ENCODE results near the gene DOCK6.

Gene DOCK6, protein sequence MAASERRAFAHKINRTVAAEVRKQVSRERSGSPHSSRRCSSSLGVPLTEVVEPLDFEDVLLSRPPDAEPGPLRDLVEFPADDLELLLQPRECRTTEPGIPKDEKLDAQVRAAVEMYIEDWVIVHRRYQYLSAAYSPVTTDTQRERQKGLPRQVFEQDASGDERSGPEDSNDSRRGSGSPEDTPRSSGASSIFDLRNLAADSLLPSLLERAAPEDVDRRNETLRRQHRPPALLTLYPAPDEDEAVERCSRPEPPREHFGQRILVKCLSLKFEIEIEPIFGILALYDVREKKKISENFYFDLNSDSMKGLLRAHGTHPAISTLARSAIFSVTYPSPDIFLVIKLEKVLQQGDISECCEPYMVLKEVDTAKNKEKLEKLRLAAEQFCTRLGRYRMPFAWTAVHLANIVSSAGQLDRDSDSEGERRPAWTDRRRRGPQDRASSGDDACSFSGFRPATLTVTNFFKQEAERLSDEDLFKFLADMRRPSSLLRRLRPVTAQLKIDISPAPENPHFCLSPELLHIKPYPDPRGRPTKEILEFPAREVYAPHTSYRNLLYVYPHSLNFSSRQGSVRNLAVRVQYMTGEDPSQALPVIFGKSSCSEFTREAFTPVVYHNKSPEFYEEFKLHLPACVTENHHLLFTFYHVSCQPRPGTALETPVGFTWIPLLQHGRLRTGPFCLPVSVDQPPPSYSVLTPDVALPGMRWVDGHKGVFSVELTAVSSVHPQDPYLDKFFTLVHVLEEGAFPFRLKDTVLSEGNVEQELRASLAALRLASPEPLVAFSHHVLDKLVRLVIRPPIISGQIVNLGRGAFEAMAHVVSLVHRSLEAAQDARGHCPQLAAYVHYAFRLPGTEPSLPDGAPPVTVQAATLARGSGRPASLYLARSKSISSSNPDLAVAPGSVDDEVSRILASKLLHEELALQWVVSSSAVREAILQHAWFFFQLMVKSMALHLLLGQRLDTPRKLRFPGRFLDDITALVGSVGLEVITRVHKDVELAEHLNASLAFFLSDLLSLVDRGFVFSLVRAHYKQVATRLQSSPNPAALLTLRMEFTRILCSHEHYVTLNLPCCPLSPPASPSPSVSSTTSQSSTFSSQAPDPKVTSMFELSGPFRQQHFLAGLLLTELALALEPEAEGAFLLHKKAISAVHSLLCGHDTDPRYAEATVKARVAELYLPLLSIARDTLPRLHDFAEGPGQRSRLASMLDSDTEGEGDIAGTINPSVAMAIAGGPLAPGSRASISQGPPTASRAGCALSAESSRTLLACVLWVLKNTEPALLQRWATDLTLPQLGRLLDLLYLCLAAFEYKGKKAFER (N-terminal part only)

DNA sequence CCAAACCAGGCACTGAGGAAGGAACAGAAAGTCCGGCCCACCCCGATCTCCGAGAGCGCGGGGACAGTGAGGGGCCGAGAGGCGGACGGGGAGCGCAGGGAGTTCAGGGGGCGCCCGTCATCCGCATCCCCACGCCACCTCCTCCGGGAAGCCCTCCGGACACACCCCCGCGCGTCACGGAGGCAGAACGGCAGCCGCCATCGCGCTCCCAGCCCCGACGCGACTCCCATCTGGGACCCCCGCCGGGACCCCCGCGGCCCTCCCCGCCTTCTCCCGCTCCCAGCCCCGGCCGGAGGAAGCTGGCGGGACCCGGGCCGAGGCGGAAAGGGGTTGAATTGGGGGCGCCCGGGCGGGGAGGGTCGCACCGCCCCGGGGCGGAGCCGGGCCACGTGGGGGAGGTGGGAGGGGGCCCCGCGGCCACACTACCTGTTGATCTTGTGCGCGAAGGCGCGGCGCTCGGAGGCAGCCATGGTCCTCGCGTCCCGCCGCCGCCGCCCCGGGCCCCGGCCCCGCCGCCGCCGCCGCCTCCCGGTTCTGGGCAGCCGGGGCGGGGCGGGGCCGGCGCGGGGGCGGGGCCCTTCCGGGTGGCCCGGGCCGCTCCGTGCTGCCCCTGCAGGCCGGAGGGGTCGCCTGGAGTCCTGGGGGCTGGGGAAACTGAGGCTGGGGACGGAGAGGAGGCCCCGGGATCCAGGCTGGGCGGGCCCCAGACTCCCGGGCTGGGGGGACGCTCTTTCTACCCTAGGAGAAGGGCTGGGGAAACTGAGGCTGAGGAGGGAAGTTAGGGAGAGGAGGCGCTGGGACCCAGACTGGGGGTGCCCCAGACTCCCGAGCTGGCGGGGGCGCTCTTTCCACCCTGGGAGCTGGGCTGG, at the start of gene DOCK6:
DOCK6 (minus strand) TSS at position 554 of the 869 bp plus-strand sequence; CDS start at position 470, 84 bp downstream.
- H3K27me3 ChIP-seq (ENCODE audit: insufficient read depth, low read depth), result peaks cover 57% of the 10 kb centered on the region
- H2AFZ ChIP-seq (ENCODE audit: low read depth), result peak within 1 kb of the TSS; percentile 67
- H3K4me1 ChIP-seq (ENCODE audit: low read depth, poor library complexity, severe bottlenecking), result no peaks in the 10 kb centered on the region
- H3K36me3 ChIP-seq (ENCODE audit: insufficient read depth), result no peaks in the 10 kb centered on the region
- H3K79me2 ChIP-seq (ENCODE audit: insufficient read depth, low read depth), result no peaks in the 10 kb centered on the region
- no peak within 1 kb of the TSS for H3K4me3 ChIP-seq (IDR thresholded peaks at IDR 0.05; ENCODE audit: insufficient read depth, low read depth, low read length)
- H3K4me2 ChIP-seq, result peak within 1 kb of the TSS; percentile 54
- H3K9ac ChIP-seq, result no peak within 1 kb of the TSS
- H3K27ac ChIP-seq, result no peak within 1 kb of the TSS
- TF ChIP-seq, protein P1, sequence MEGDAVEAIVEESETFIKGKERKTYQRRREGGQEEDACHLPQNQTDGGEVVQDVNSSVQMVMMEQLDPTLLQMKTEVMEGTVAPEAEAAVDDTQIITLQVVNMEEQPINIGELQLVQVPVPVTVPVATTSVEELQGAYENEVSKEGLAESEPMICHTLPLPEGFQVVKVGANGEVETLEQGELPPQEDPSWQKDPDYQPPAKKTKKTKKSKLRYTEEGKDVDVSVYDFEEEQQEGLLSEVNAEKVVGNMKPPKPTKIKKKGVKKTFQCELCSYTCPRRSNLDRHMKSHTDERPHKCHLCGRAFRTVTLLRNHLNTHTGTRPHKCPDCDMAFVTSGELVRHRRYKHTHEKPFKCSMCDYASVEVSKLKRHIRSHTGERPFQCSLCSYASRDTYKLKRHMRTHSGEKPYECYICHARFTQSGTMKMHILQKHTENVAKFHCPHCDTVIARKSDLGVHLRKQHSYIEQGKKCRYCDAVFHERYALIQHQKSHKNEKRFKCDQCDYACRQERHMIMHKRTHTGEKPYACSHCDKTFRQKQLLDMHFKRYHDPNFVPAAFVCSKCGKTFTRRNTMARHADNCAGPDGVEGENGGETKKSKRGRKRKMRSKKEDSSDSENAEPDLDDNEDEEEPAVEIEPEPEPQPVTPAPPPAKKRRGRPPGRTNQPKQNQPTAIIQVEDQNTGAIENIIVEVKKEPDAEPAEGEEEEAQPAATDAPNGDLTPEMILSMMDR (conservative IDR thresholded peaks at IDR 0.05; ENCODE audit: low read depth, low read length), result no peak
- H4K20me1 ChIP-seq (ENCODE audit: insufficient read depth), result no peaks in the 10 kb centered on the region

DNA sequence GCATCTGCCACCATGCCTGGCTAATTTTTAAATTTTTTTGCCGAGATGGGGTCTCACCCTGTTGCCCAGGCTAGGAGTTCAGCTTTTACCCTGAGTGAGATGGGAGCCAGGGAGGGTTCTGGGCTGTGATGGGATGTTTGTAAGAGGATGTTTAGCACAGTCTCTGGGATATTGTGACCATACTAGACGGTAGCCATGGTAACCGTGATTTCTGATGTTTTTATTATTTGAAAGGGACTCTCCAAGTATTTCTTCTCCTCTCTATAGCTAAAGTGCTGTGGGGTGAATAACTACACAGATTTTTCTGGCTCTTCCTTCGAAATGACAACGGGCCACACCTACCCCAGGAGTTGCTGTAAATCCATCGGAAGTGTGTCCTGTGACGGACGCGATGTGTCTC, 44.0 kb upstream of the DOCK6 start:
- Histone ChIP-seq H3K4me3 (IDR thresholded peaks at IDR 0.05; ENCODE audit: insufficient read depth, low read depth, low read length) (no peak overlapping the region), H3K27ac (no peak overlapping the region), H3K79me2 (ENCODE audit: insufficient read depth, low read depth) (no peaks in the 10 kb centered on the region), H2AFZ (ENCODE audit: low read depth) (no peak overlapping the region), H4K20me1 (ENCODE audit: insufficient read depth) (no peaks in the 10 kb centered on the region), H3K9ac (no peak overlapping the region), H3K4me1 (ENCODE audit: low read depth, poor library complexity, severe bottlenecking) (no peaks in the 10 kb centered on the region), H3K4me2 (no peak overlapping the region), H3K36me3 (ENCODE audit: insufficient read depth) (no peaks in the 10 kb centered on the region), H3K27me3 (ENCODE audit: insufficient read depth, low read depth) (peaks cover 3% of the 10 kb centered on the region; the same call in 1 of the 2 replicates)
- TF ChIP-seq, protein P1 (conservative IDR thresholded peaks at IDR 0.05; ENCODE audit: low read depth, low read length), result no peak

DNA sequence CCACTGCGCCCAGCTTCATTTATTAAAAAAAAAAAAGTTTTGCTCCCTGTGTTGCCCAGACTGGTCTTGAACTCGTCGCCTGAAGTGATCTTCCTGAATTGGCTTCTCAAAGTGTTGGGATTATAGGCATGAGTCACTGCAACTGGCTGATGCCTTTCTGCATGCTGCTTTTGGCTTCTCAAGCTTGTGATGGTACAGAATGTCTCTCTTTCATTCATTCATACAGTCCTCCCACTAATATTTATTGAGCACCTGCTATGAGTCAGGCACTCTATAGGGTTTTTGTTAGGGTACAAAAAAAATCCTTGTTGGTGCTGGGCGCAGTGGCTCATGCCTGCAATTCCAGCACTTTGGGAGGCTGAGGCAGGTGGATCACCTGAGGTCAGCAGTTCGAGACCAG, 42.6 kb upstream of the DOCK6 start:
- TF ChIP-seq, protein P1 (conservative IDR thresholded peaks at IDR 0.05; ENCODE audit: low read depth, low read length), result no peak
- Histone ChIP-seq H3K4me2 (no peak overlapping the region), H4K20me1 (ENCODE audit: insufficient read depth) (no peaks in the 10 kb centered on the region), H3K4me3 (IDR thresholded peaks at IDR 0.05; ENCODE audit: insufficient read depth, low read depth, low read length) (no peak overlapping the region), H3K4me1 (ENCODE audit: low read depth, poor library complexity, severe bottlenecking) (no peaks in the 10 kb centered on the region), H3K27ac (no peak overlapping the region), H3K79me2 (ENCODE audit: insufficient read depth, low read depth) (no peaks in the 10 kb centered on the region), H2AFZ (ENCODE audit: low read depth) (no peak overlapping the region), H3K27me3 (ENCODE audit: insufficient read depth, low read depth) (peaks cover 3% of the 10 kb centered on the region; the same call in 1 of the 2 replicates), H3K36me3 (ENCODE audit: insufficient read depth) (no peaks in the 10 kb centered on the region), H3K9ac (no peak overlapping the region)
